ENCODE measurements around the gene BCHE. TPM values are rescaled to one million over a fixed set of nuclear protein-coding genes. Genes with fewer than 3 reads are reported as not detected.

The BCHE gene
- total and polyA plus RNA-seq, 2 of the 13 experiments (the other 11 are each of a cell fraction or from before 2014, with no cell fraction given), result not detected

DNA sequence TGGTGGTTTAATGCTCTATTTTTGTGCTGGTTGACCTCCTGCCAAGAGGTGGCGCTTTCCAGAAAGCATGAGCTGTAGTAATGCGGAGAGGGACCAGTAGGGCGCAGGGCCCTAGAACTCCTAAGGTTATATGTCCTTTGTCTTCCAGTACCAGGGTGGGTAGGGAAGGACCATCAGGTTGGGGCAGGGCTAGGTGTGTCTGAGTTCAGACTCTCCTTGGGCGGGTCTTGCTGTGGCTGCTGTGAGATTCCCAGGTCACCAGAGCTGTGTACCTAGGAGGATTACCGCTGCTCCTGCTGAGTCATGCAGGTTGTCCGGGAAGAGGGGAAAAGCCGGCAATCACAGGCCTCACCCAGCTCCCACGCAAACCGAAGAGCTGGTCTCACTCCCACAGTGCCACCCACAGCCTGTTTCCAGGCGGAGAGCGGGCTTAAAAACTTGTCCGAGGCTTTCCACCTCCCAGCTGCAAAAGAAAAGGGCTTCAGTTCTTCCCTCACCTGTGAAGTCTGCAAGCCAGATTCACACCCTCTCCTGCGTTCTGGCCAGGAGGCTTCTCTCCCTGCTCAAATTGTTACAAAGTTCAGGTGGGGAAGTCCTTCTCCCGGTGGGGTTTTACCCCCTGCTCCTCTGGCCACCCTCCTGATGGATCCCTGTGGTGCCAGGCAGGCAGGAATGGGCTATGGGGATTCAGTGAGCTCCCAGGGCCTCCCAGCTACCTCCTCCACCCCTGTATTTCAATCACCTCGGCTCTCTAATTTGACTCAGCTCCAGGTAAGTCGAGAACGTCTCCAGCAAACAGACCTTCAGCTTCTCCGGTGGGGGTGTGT is 37.7 kb upstream of the BCHE start (continued):
- TF ChIP-seq ZNF160 (CRISPR knock-in tag; IDR thresholded peaks at IDR 0.05), result peak; percentile 69; the same call in 1 of the 2 replicates
- TF ChIP-seq MAFF (IDR thresholded peaks at IDR 0.05; ENCODE audit: low read depth, low read length), result peak; percentile 48
- peak; percentile 58; the same call in 1 of the 2 replicates for TF ChIP-seq CBX5 (CRISPR knock-in tag; IDR thresholded peaks at IDR 0.05; ENCODE audit: borderline replicate concordance)
- TF ChIP-seq SP5 (CRISPR knock-in tag; IDR thresholded peaks at IDR 0.05; ENCODE audit: borderline replicate concordance, low read depth), result no peak
- TF ChIP-seq POLR2A (IDR thresholded peaks at IDR 0.05; ENCODE audit: insufficient read depth in 1 of 2, low read depth in 2 of 2, low read length in 2 of 2), result peak; percentile 69 to 83
- TF ChIP-seq, protein P1, sequence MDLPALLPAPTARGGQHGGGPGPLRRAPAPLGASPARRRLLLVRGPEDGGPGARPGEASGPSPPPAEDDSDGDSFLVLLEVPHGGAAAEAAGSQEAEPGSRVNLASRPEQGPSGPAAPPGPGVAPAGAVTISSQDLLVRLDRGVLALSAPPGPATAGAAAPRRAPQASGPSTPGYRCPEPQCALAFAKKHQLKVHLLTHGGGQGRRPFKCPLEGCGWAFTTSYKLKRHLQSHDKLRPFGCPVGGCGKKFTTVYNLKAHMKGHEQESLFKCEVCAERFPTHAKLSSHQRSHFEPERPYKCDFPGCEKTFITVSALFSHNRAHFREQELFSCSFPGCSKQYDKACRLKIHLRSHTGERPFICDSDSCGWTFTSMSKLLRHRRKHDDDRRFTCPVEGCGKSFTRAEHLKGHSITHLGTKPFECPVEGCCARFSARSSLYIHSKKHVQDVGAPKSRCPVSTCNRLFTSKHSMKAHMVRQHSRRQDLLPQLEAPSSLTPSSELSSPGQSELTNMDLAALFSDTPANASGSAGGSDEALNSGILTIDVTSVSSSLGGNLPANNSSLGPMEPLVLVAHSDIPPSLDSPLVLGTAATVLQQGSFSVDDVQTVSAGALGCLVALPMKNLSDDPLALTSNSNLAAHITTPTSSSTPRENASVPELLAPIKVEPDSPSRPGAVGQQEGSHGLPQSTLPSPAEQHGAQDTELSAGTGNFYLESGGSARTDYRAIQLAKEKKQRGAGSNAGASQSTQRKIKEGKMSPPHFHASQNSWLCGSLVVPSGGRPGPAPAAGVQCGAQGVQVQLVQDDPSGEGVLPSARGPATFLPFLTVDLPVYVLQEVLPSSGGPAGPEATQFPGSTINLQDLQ (CRISPR knock-in tag; IDR thresholded peaks at IDR 0.05), result peak; percentile 42; the same call in 1 of the 2 replicates
- TF ChIP-seq NFKB2 (CRISPR knock-in tag; IDR thresholded peaks at IDR 0.05; ENCODE audit: borderline replicate concordance), result peak; percentile 21; the same call in 1 of the 2 replicates
- TF ChIP-seq, protein P2, sequence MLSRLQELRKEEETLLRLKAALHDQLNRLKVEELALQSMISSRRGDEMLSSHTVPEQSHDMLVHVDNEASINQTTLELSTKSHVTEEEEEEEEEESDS (CRISPR knock-in tag; IDR thresholded peaks at IDR 0.05; ENCODE audit: borderline replicate concordance), result no peak
- TF ChIP-seq MTF1 (CRISPR knock-in tag; IDR thresholded peaks at IDR 0.05), result no peak
- peak; percentile 77 for TF ChIP-seq ZNF644 (CRISPR knock-in tag; IDR thresholded peaks at IDR 0.05; ENCODE audit: low read depth)
- TF ChIP-seq GZF1 (CRISPR knock-in tag; IDR thresholded peaks at IDR 0.05), result peak; percentile 58; the same call in 1 of the 2 replicates
- TF ChIP-seq SALL2 (CRISPR knock-in tag; IDR thresholded peaks at IDR 0.05), result peak; percentile 59; the same call in 1 of the 2 replicates
- TF ChIP-seq ZMYM2 (CRISPR knock-in tag; IDR thresholded peaks at IDR 0.05), result 0 out of 2 replicates have a peak, but pooled peaks have one; percentile 11
- peak; percentile 67; the same call in 1 of the 2 replicates for TF ChIP-seq EHMT2 (IDR thresholded peaks at IDR 0.05; ENCODE audit: borderline replicate concordance, low read depth, low read length)
- peak; percentile 81 for TF ChIP-seq GATAD1 (CRISPR knock-in tag; IDR thresholded peaks at IDR 0.05)
- no peak for TF ChIP-seq HNF4G (IDR thresholded peaks at IDR 0.05; ENCODE audit: borderline replicate concordance, low read depth, low read length)
- TF ChIP-seq HNF4G (CRISPR knock-in tag; IDR thresholded peaks at IDR 0.05; ENCODE audit: borderline replicate concordance, low read depth), result no peak
- TF ChIP-seq, protein P3, sequence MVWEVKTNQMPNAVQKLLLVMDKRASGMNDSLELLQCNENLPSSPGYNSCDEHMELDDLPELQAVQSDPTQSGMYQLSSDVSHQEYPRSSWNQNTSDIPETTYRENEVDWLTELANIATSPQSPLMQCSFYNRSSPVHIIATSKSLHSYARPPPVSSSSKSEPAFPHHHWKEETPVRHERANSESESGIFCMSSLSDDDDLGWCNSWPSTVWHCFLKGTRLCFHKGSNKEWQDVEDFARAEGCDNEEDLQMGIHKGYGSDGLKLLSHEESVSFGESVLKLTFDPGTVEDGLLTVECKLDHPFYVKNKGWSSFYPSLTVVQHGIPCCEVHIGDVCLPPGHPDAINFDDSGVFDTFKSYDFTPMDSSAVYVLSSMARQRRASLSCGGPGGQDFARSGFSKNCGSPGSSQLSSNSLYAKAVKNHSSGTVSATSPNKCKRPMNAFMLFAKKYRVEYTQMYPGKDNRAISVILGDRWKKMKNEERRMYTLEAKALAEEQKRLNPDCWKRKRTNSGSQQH (CRISPR knock-in tag; IDR thresholded peaks at IDR 0.05; ENCODE audit: low read depth), result no peak
- TF ChIP-seq SP1 (IDR thresholded peaks at IDR 0.05), result no peak
- 0 out of 2 replicates have a peak, but pooled peaks have one; percentile 19 for TF ChIP-seq SP1 (CRISPR knock-in tag; IDR thresholded peaks at IDR 0.05)
- TF ChIP-seq ZNF234 (CRISPR knock-in tag; conservative IDR thresholded peaks at IDR 0.05), result no peak
- no peak for TF ChIP-seq STAT5B (CRISPR knock-in tag; IDR thresholded peaks at IDR 0.05)
- 0 out of 2 replicates have a peak, but pooled peaks have one; percentile 43 for TF ChIP-seq SNAI1 (CRISPR knock-in tag; IDR thresholded peaks at IDR 0.05; ENCODE audit: borderline replicate concordance)
